Immature natural killer cell (primary cell): ENCODE results near the gene C15orf61. TPM values are rescaled to one million over a fixed set of nuclear protein-coding genes. Genes with fewer than 3 reads are reported as not detected.

ENCODE experiments used
- DNase-seq, 3 donors: peaks; one replicate each; pipeline ENCODE4 v3.0.0; 2022; ENCODE audit warnings: mixed read lengths in 1 of 3
- H3K27ac Mint-ChIP-seq, 6 donors: one replicate each; pipeline ENCODE4 v1.8.0; 2020; ENCODE audit warnings: mixed read lengths in 6 of 6, mild to moderate bottlenecking in 5 of 6, inconsistent platforms in 4 of 6, moderate library complexity in 3 of 6
- H3K27me3 Mint-ChIP-seq, 3 donors: one replicate each; pipeline ENCODE4 v1.8.0; 2020 to 2021; ENCODE audit warnings: low read depth in 3 of 3, mild to moderate bottlenecking in 3 of 3, mixed read lengths in 3 of 3, moderate library complexity in 3 of 3, inconsistent platforms in 1 of 3
- H3K36me3 Mint-ChIP-seq, 3 donors: one replicate each; pipeline ENCODE4 v1.8.0; 2020; ENCODE audit warnings: mixed read lengths in 3 of 3, inconsistent platforms in 2 of 3, mild to moderate bottlenecking in 2 of 3
- H3K4me1 Mint-ChIP-seq, 2 donors: one replicate each; pipeline ENCODE4 v1.8.0; 2020; ENCODE audit warnings: inconsistent platforms in 2 of 2, mild to moderate bottlenecking in 2 of 2, mixed read lengths in 2 of 2, moderate library complexity in 1 of 2
- H3K4me3 Mint-ChIP-seq, 5 donors: one replicate each; pipeline ENCODE4 v1.8.0; 2020; ENCODE audit warnings: mild to moderate bottlenecking in 5 of 5, mixed read lengths in 5 of 5, inconsistent platforms in 3 of 5, moderate library complexity in 3 of 5
- H3K9me3 Mint-ChIP-seq, 6 donors: one replicate each; pipeline ENCODE4 v1.8.0; 2020; ENCODE audit warnings: mild to moderate bottlenecking in 6 of 6, mixed read lengths in 6 of 6, inconsistent platforms in 4 of 6, moderate library complexity in 3 of 6
- polyA plus RNA-seq, 3 donors: library from polyadenylated mRNA; unstranded; fragments of 300-500 nt; fragmentation: Illumina TruSeq; gene quantifications; one replicate each; pipeline ENCODE4 v1.2.3, GENCODE V29; 2021

The C15orf61 gene
- polyA plus RNA-seq, result 1 to 10 TPM; 9.2 to 9.8 (median 9.6) TPM

DNA sequence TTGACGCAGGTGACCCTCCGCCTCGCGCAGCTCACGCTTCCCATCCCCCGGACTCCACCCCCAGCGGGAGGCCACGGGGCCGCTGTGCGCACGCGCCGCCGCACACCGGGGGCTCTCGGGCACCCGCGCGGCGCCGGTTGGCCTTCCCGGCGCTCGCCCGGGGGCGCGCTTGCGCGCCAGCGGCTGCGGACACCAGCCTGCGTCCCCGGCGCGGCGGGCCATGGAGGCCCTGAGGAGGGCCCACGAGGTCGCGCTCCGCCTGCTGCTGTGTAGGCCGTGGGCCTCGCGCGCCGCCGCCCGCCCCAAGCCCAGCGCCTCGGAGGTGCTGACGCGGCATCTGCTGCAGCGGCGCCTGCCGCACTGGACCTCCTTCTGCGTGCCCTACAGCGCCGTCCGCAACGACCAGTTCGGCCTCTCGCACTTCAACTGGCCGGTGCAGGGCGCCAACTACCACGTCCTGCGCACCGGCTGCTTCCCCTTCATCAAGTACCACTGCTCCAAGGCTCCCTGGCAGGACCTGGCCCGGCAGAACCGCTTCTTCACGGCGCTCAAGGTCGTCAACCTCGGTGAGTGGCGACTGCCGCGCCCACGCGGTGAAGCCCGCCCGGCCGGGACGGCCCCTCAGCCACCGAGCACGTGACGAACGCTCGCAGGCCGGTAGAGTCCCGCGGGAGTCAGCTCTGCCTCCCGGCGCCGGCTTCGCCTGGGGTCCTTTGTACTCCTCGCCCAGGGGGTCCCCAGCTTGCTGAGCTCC is at the start of gene C15orf61:
TSS of gene C15orf61 (plus strand) at position 103 of the 754 bp plus-strand sequence. CDS start at position 221, 118 bp downstream.
- Mint-ChIP-seq H3K27ac (peak within 1 kb of the TSS; percentile 91 to 97 (median 94)), H3K4me1 (peaks cover 28 to 34% of the 10 kb centered on the region in 2 donors), H3K27me3 (peaks cover 6 to 8% (median 6%) of the 10 kb centered on the region in 3 donors), H3K4me3 (peak within 1 kb of the TSS; percentile 89 to 95 (median 94)), H3K9me3 (no peaks in the 10 kb centered on the region), H3K36me3 (peaks cover 0 to 11% (median 3%) of the 10 kb centered on the region in 3 donors)
- DNase-seq, result peak; percentile 88 to 90 (median 89)

DNA sequence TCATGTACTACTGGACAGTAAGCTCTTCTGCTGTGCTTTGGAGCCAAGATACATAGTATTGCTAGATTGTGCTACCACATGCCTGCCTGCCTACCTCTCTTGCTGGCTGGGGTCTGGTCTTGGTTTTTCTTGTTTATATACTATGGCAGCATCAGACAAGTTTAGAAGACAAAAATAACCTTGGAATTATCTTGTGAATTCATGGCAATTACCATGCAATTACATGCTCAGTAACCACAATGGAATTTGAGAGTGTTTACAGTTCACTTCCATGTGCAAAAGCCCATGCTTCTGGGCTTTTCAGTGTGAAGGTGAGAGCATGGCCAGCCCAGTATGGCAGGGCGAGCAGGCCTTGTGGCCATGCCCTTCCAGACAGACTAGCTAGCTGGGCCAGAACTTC is 48.0 kb upstream of the C15orf61 start:
- Mint-ChIP-seq H3K4me3 (no peak overlapping the region), H3K27me3 (peaks cover 0 to 2% (median 0%) of the 10 kb centered on the region in 3 donors), H3K9me3 (no peaks in the 10 kb centered on the region), H3K4me1 (no peaks in the 10 kb centered on the region), H3K27ac (no peak overlapping the region), H3K36me3 (peaks cover 0 to 3% (median 0%) of the 10 kb centered on the region in 3 donors)
- DNase-seq, result no peak

GRCh38 chr15:67474405-67475110 is 46.4 kb upstream of the C15orf61 start:
- Mint-ChIP-seq H3K36me3 (peaks cover 3 to 7% (median 4%) of the 10 kb centered on the region in 3 donors), H3K9me3 (no peaks in the 10 kb centered on the region), H3K27ac (no peak overlapping the region), H3K4me3 (no peak overlapping the region), H3K4me1 (no peaks in the 10 kb centered on the region), H3K27me3 (peaks cover 0 to 5% (median 0%) of the 10 kb centered on the region in 3 donors)
- no peak for DNase-seq

GRCh38 chr15:67479781-67480505 is 41.0 kb upstream of the C15orf61 start:
- Mint-ChIP-seq H3K27me3 (peaks cover 0 to 7% (median 0%) of the 10 kb centered on the region in 3 donors), H3K36me3 (peaks cover 4 to 8% (median 7%) of the 10 kb centered on the region in 3 donors), H3K4me3 (no peak overlapping the region), H3K27ac (no peak overlapping the region), H3K9me3 (peaks cover 0 to 2% (median 0%) of the 10 kb centered on the region in 6 donors), H3K4me1 (no peaks in the 10 kb centered on the region)
- DNase-seq, result no peak

GRCh38 chr15:67480741-67481140 is 40.2 kb upstream of the C15orf61 start:
- Mint-ChIP-seq H3K9me3 (peaks cover 0 to 2% (median 0%) of the 10 kb centered on the region in 6 donors), H3K36me3 (peaks cover 4 to 12% (median 10%) of the 10 kb centered on the region in 3 donors), H3K27ac (peak overlapping the region in 1 of 6 donors; percentile 41), H3K27me3 (peaks cover 0 to 7% (median 0%) of the 10 kb centered on the region in 3 donors), H3K4me1 (no peaks in the 10 kb centered on the region), H3K4me3 (no peak overlapping the region)
- DNase-seq, result no peak

GRCh38 chr15:67481680-67482079 is 39.3 kb upstream of the C15orf61 start:
- Mint-ChIP-seq H3K36me3 (peaks cover 4 to 12% (median 10%) of the 10 kb centered on the region in 3 donors), H3K4me3 (no peak overlapping the region), H3K27me3 (peaks cover 0 to 9% (median 0%) of the 10 kb centered on the region in 3 donors), H3K9me3 (peaks cover 0 to 2% (median 0%) of the 10 kb centered on the region in 6 donors), H3K4me1 (no peaks in the 10 kb centered on the region), H3K27ac (no peak overlapping the region)
- no peak for DNase-seq

GRCh38 chr15:67495585-67495984 is 25.3 kb upstream of the C15orf61 start:
- Mint-ChIP-seq H3K4me3 (no peak overlapping the region), H3K27me3 (peaks cover 0 to 3% (median 0%) of the 10 kb centered on the region in 3 donors), H3K27ac (no peak overlapping the region), H3K9me3 (no peaks in the 10 kb centered on the region), H3K4me1 (no peaks in the 10 kb centered on the region), H3K36me3 (peaks cover 7 to 11% (median 8%) of the 10 kb centered on the region in 3 donors)
- DNase-seq, result no peak

- Mint-ChIP-seq H3K27me3 (no peaks in the 10 kb centered on the region), H3K27ac (no peak overlapping the region), H3K4me3 (peak overlapping the region in 1 of 5 donors; percentile 34), H3K36me3 (peaks cover 4 to 15% (median 10%) of the 10 kb centered on the region in 3 donors), H3K9me3 (no peaks in the 10 kb centered on the region), H3K4me1 (no peaks in the 10 kb centered on the region)
- peak in 1 of 3 donors; percentile 6 for DNase-seq
Observed at GRCh38 chr15:67501177-67501835, 19.6 kb upstream of the C15orf61 start.

- H3K9me3 Mint-ChIP-seq, result no peaks in the 10 kb centered on the region
- no peaks in the 10 kb centered on the region for H3K27me3 Mint-ChIP-seq
- peak overlapping the region in 1 of 5 donors; percentile 43 for H3K4me3 Mint-ChIP-seq
- no peaks in the 10 kb centered on the region for H3K4me1 Mint-ChIP-seq
- DNase-seq, result no peak
- H3K27ac Mint-ChIP-seq, result no peak overlapping the region
- peaks cover 4 to 13% (median 10%) of the 10 kb centered on the region in 3 donors for H3K36me3 Mint-ChIP-seq
Observed at GRCh38 chr15:67501836-67502461, 19.0 kb upstream of the C15orf61 start.

DNA sequence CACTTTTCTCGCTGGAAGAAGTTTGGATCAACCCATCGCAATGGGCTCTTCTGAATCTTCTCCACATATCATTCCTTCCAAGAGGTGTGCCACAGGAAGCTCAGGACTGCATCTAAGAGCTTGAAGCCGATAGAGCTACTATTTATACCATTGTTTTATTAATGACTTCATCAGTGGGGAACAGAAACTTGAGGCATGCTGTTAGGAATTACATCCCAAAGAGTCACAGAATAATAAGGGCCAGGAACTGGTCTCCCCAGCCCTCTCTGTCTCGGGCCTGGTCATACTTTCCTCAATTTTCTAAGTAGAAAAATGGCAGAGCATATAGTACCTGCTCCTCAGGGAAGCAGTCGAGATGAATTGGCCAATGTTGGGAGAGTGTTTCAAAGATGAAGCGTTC is 16.9 kb upstream of the C15orf61 start:
- Mint-ChIP-seq H3K4me3 (no peak overlapping the region), H3K9me3 (no peaks in the 10 kb centered on the region), H3K4me1 (no peaks in the 10 kb centered on the region), H3K27ac (no peak overlapping the region), H3K36me3 (peaks cover 4 to 14% (median 14%) of the 10 kb centered on the region in 3 donors), H3K27me3 (no peaks in the 10 kb centered on the region)
- no peak for DNase-seq

DNA sequence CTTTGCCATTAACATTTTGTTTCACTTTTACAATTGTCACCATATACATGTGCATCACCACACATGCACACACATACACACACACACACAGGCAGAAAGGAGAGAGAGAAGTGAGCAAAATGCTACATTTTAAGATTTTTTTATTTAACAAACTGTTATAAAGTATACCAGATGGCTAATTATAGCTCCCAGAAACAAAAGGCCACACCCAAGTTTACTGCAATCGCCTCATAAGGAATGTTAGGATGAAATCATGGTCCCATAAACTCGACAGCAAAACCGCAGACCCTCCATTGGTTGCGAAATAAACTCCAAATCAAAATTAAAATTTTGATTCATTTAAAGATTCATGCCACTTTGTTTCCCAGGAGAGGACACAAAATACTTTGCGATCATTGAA is 16.1 kb upstream of the C15orf61 start:
- Mint-ChIP-seq H3K36me3 (peaks cover 4 to 14% (median 14%) of the 10 kb centered on the region in 3 donors), H3K27ac (no peak overlapping the region), H3K9me3 (no peaks in the 10 kb centered on the region), H3K27me3 (no peaks in the 10 kb centered on the region), H3K4me3 (no peak overlapping the region), H3K4me1 (no peaks in the 10 kb centered on the region)
- DNase-seq, result no peak

- H3K4me3 Mint-ChIP-seq, result no peak overlapping the region
- DNase-seq, result no peak
- H3K36me3 Mint-ChIP-seq, result peaks cover 10 to 19% (median 17%) of the 10 kb centered on the region in 3 donors
- no peaks in the 10 kb centered on the region for H3K4me1 Mint-ChIP-seq
- no peak overlapping the region for H3K27ac Mint-ChIP-seq
- H3K9me3 Mint-ChIP-seq, result no peaks in the 10 kb centered on the region
- no peaks in the 10 kb centered on the region for H3K27me3 Mint-ChIP-seq
Observed at GRCh38 chr15:67505675-67506572, 15.0 kb upstream of the C15orf61 start.
